IMR-90 (cell line): ENCODE measurements around the gene SCN1B. TPM values are rescaled to one million over a fixed set of nuclear protein-coding genes. Genes with fewer than 3 reads are reported as not detected.

Experiments used
- ATAC-seq: fragments of 200-7000 bp; cut with Tn5 transposase; 2 replicates; pipeline ENCODE4 v1.9.1; 2020; ENCODE audit warnings: low read depth, mild to moderate bottlenecking, moderate library complexity
- BruUV-seq: library from RNA; stranded (reverse); fragments of 400-500 nt; replicated peaks from 2 replicates; lab custom pipeline; 2021; lab: Mats Ljungman, UMichigan
- CTCF ChIA-PET: fragments of 300-600 bp; formaldehyde crosslinking; extraction: SDS; loops from one replicate; lab custom pipeline; 2021; ENCODE audit warnings: antibody characterized with exemption; lab: Yijun Ruan, JAX
- POLR2A ChIA-PET: fragments of 300-600 bp; sonication (Branson Sonifier 250); formaldehyde crosslinking; loops from one replicate; lab custom pipeline; 2022; ENCODE audit warnings: antibody characterized with exemption; ENCODE audit not compliant: unreplicated experiment; lab: Charles Lee
- DNase-seq: peaks from one replicate; pipeline ENCODE4 v3.0.0; 2013
- H2AFZ ChIP-seq: replicated peaks from 2 replicates; pipeline ENCODE3; 2013; ENCODE audit warnings: low read length, mild to moderate bottlenecking; ENCODE audit not compliant: poor library complexity
- H2AK5ac ChIP-seq: 2 replicates; pipeline ENCODE4 v1.6.1; 2013; ENCODE audit warnings: low read depth, low read length, inconsistent platforms
- H2AK9ac ChIP-seq: replicated peaks from 2 replicates; pipeline ENCODE3; 2013; ENCODE audit warnings: mild to moderate bottlenecking, low read depth, low read length, moderate library complexity; ENCODE audit not compliant: poor library complexity
- H2BK120ac ChIP-seq: 2 replicates; pipeline ENCODE4 v1.6.1; 2013; ENCODE audit warnings: low read depth, low read length, inconsistent platforms
- H2BK15ac ChIP-seq: 3 replicates; pipeline ENCODE4 v1.6.1; 2013; ENCODE audit warnings: low read depth, low read length, inconsistent platforms
- H2BK20ac ChIP-seq: 2 replicates; pipeline ENCODE4 v1.6.1; 2013; ENCODE audit warnings: low read depth, mild to moderate bottlenecking, inconsistent platforms, low read length, moderate library complexity
- H2BK5ac ChIP-seq: 2 replicates; pipeline ENCODE4 v1.6.1; 2013; ENCODE audit warnings: mild to moderate bottlenecking, low read depth, low read length, inconsistent platforms; ENCODE audit not compliant: poor library complexity, severe bottlenecking
- H3K14ac ChIP-seq: replicated peaks from 2 replicates; pipeline ENCODE4 v1.6.1; 2013; ENCODE audit warnings: low read depth, low read length, inconsistent platforms
- H3K18ac ChIP-seq: 2 replicates; pipeline ENCODE4 v1.6.1; 2013; ENCODE audit warnings: low read depth, low read length, control low read depth
- H3K23ac ChIP-seq: 2 replicates; pipeline ENCODE4 v1.6.1; 2013; ENCODE audit warnings: low read depth, low read length, inconsistent platforms
- H3K27ac ChIP-seq: 2 replicates; pipeline ENCODE4 v1.5.1; 2013; ENCODE audit warnings: mild to moderate bottlenecking, control low read depth, low read length; ENCODE audit not compliant: insufficient read depth
- H3K27me3 ChIP-seq: 2 replicates; pipeline ENCODE4 v1.6.1; 2013; ENCODE audit warnings: low read length; ENCODE audit not compliant: control insufficient read depth, insufficient read depth
- H3K36me3 ChIP-seq: 2 replicates; pipeline ENCODE4 v1.6.1; 2013; ENCODE audit warnings: low read length, mixed read lengths; ENCODE audit not compliant: control insufficient read depth, insufficient read depth
- H3K4ac ChIP-seq: 2 replicates; pipeline ENCODE4 v1.6.1; 2013; ENCODE audit warnings: low read depth, low read length, inconsistent platforms
- H3K4me1 ChIP-seq: 2 replicates; pipeline ENCODE4 v1.6.1; 2013; ENCODE audit warnings: low read length, mixed read lengths; ENCODE audit not compliant: control insufficient read depth, insufficient read depth
- H3K4me2 ChIP-seq: 2 replicates; pipeline ENCODE4 v1.6.1; 2013; ENCODE audit warnings: low read depth, mild to moderate bottlenecking, control low read depth, low read length, moderate library complexity
- H3K4me3 ChIP-seq: 2 replicates; pipeline ENCODE4 v1.5.1; 2013; ENCODE audit warnings: low read depth, mild to moderate bottlenecking, control low read depth, low read length, moderate library complexity; ENCODE audit not compliant: insufficient read depth
- H3K56ac ChIP-seq: 2 replicates; pipeline ENCODE4 v1.6.1; 2013; ENCODE audit warnings: low read length, inconsistent platforms; ENCODE audit not compliant: insufficient read depth; ENCODE audit errors: extremely low read depth
- H3K79me1 ChIP-seq, 2 experiments: 2 replicates each; pipeline ENCODE4 v1.6.1; 2013; ENCODE audit warnings: low read length in 2 of 2, inconsistent platforms in 1 of 2, low read depth in 1 of 2
- H3K9ac ChIP-seq: 2 replicates; pipeline ENCODE4 v1.6.1; 2013; ENCODE audit warnings: low read depth, low read length, control low read depth
- H3K9me1 ChIP-seq: 2 replicates; pipeline ENCODE4 v1.6.1; 2013; ENCODE audit warnings: low read length, inconsistent platforms; ENCODE audit not compliant: insufficient read depth
- H3K9me3 ChIP-seq: 2 replicates; pipeline ENCODE4 v1.6.1; 2013; ENCODE audit warnings: low read length; ENCODE audit not compliant: control insufficient read depth, insufficient read depth
- H4K20me1 ChIP-seq: 2 replicates; pipeline ENCODE4 v1.6.1; 2013; ENCODE audit warnings: low read length, inconsistent platforms; ENCODE audit not compliant: insufficient read depth
- H4K5ac ChIP-seq: 2 replicates; pipeline ENCODE4 v1.6.1; 2013; ENCODE audit warnings: mild to moderate bottlenecking, low read depth, low read length, control low read depth
- H4K8ac ChIP-seq, 2 experiments: 2 replicates each; pipeline ENCODE4 v1.6.1; 2013; ENCODE audit warnings: low read depth in 2 of 2, low read length in 2 of 2, control low read depth in 1 of 2, inconsistent platforms in 1 of 2
- H4K91ac ChIP-seq: 2 replicates; pipeline ENCODE4 v1.6.1; 2013; ENCODE audit warnings: low read depth, low read length, inconsistent platforms; ENCODE audit not compliant: insufficient read depth
- BHLHE40 ChIP-seq: fragments of 150-350 bp; IDR thresholded peaks from 2 replicates; pipeline ENCODE4 v1.6.1; 2016; ENCODE audit warnings: mild to moderate bottlenecking, low read depth, low read length
- FOS ChIP-seq: fragments of 150-350 bp; IDR thresholded peaks from 2 replicates; pipeline ENCODE4 v1.6.1; 2016; ENCODE audit warnings: low read depth, low read length
- MAZ ChIP-seq: IDR thresholded peaks from 2 replicates; pipeline ENCODE4 v1.6.1; 2012; ENCODE audit warnings: low read depth, mild to moderate bottlenecking, low read length, improper control_type of control experiment, moderate library complexity, borderline replicate concordance
- MXI1 ChIP-seq: IDR thresholded peaks from 2 replicates; pipeline ENCODE4 v1.6.1; 2012; ENCODE audit warnings: low read depth, mild to moderate bottlenecking, low read length, moderate library complexity, borderline replicate concordance
- NFE2L2 ChIP-seq: fragments of 150-350 bp; IDR thresholded peaks from 2 replicates; pipeline ENCODE4 v1.6.1; 2016; ENCODE audit warnings: low read depth, mild to moderate bottlenecking, low read length
- RCOR1 ChIP-seq: IDR thresholded peaks from 2 replicates; pipeline ENCODE4 v1.6.1; 2012; ENCODE audit warnings: mild to moderate bottlenecking, low read length, improper control_type of control experiment; ENCODE audit not compliant: insufficient replicate concordance
- RFX5 ChIP-seq: IDR thresholded peaks from 2 replicates; pipeline ENCODE4 v1.8.0; 2012; ENCODE audit warnings: low read depth, mild to moderate bottlenecking, low read length, moderate library complexity
- SMC3 ChIP-seq: fragments of 150-350 bp; IDR thresholded peaks from 2 replicates; pipeline ENCODE4 v1.6.1; 2016; ENCODE audit warnings: low read depth, mild to moderate bottlenecking, antibody characterized with exemption, low read length, moderate library complexity
- USF2 ChIP-seq: fragments of 150-350 bp; IDR thresholded peaks from 2 replicates; pipeline ENCODE4 v1.6.1; 2017; ENCODE audit warnings: mild to moderate bottlenecking, antibody characterized with exemption, low read length, low read depth
- WGBS, 2 experiments: methylation state at CpG; one replicate each; pipeline versions ENCODE4 v1.1.5 to v1.1.7; 2013; ENCODE audit warnings: missing lambda C conversion rate in 2 of 2; ENCODE audit not compliant: insufficient read length in 1 of 2; ENCODE audit errors: extremely low coverage in 2 of 2; 5-methylcytosine and 5-hydroxymethylcytosine counted together
- dilution Hi-C: fragments of 300-500 bp; cut with HindIII; formaldehyde crosslinking; loops from one replicate; pipeline ENCODE4 v1.14.3; 2018; ENCODE audit warnings: low sequenced_read_pairs; ENCODE audit not compliant: unreplicated experiment
- in situ Hi-C: fragments of 300-500 bp; cut with MboI; formaldehyde crosslinking; loops from 3 replicates; pipeline ENCODE4 v1.14.3; 2019; ENCODE audit warnings: low sequenced_read_pairs, inconsistent platforms, mixed read lengths
- intact Hi-C: fragments of 100-400 bp; cut with micrococcal nuclease; formaldehyde crosslinking; loops from 2 replicates; pipeline ENCODE4 v1.10.0; 2022
- polyA plus RNA-seq, 3 experiments: library from polyadenylated mRNA; depleted of rRNA; stranded (reverse); fragments of >200 nt; gene quantifications; 2 replicates each; pipeline ENCODE4 v1.2.3, GENCODE V29; 2012; ENCODE audit warnings: low replicate concordance in 1 of 3
- total RNA-seq: library from RNA; depleted of rRNA; stranded (reverse); fragments of >200 nt; gene quantifications from 2 replicates; pipeline ENCODE4 v1.2.3, GENCODE V29; 2012

The SCN1B gene
- total and polyA plus RNA-seq, 2 of the 4 experiments (the other 2 are of a cell fraction): 2.0 to 9.6 TPM

GRCh38 chr19:35054626-35055025, 24.4 kb downstream of the SCN1B start:
- Histone ChIP-seq H3K9me1 (no peaks in the 10 kb centered on the region), H2AK9ac (no peak overlapping the region), H3K4me3 (no peak overlapping the region), H3K27me3 (peaks cover 27% of the 10 kb centered on the region), H2AFZ (no peak overlapping the region), H2BK15ac (no peak overlapping the region), H3K4me1 (no peaks in the 10 kb centered on the region), H3K23ac (no peak overlapping the region), H3K56ac (no peak overlapping the region), H3K36me3 (no peaks in the 10 kb centered on the region), H4K91ac (no peak overlapping the region), H2BK5ac (no peak overlapping the region), H2BK20ac (no peak overlapping the region), H3K9me3 (no peaks in the 10 kb centered on the region), H3K18ac (no peak overlapping the region), H3K9ac (no peak overlapping the region), H2AK5ac (no peak overlapping the region), H4K20me1 (no peaks in the 10 kb centered on the region), H2BK120ac (no peak overlapping the region), H3K4me2 (no peak overlapping the region), H3K14ac (no peak overlapping the region), H4K8ac (no peak overlapping the region), H4K5ac (no peak overlapping the region), H3K79me1 (no peaks in the 10 kb centered on the region), H3K4ac (no peak overlapping the region), H3K27ac (no peak overlapping the region)
- no TSS peak for BruUV-seq
- ATAC-seq (no peak), DNase-seq (no peak)
- intact Hi-C loops: no loop called here
- ChIA-PET CTCF (interaction anchor here (1.1 kb wide), 1 partner anchor 10 kb away, joined by 3 read pairs; no protein-coding TSS in a partner anchor), POLR2A (no interaction called here)
- WGBS, 2 experiments: no CpG with 5 or more reads among the region's 9 CpGs
- no peak for TF ChIP-seq MXI1
- TF ChIP-seq SMC3: no peak
- no peak for TF ChIP-seq FOS
- TF ChIP-seq NFE2L2: no peak
- no peak for TF ChIP-seq RFX5
- no peak for TF ChIP-seq RCOR1
- no peak for TF ChIP-seq MAZ
- no peak for TF ChIP-seq USF2
- no peak for TF ChIP-seq BHLHE40
- dilution Hi-C loops: no loop called here
- in situ Hi-C loops: no loop called here
